Activated T-helper 1 cell treated with anti-CD3 and anti-CD28 coated beads, Interleukin-2, amount 50 U/mL, for 16 hours (primary cell): ENCODE data around the gene MXD1.
"Not testable (repeated sequence)": the region's sequence is repeated elsewhere in the genome, so short reads cannot be mapped to it uniquely, and the experiment has no call there.

Experiments used
- DNase-seq, 2 donors: peaks; one replicate each; pipeline ENCODE4 v3.0.0-alpha.2; 2020; ENCODE audit warnings: low read depth in 1 of 2, low spot score in 1 of 2

Gene MXD1, protein sequence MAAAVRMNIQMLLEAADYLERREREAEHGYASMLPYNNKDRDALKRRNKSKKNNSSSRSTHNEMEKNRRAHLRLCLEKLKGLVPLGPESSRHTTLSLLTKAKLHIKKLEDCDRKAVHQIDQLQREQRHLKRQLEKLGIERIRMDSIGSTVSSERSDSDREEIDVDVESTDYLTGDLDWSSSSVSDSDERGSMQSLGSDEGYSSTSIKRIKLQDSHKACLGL

DNA sequence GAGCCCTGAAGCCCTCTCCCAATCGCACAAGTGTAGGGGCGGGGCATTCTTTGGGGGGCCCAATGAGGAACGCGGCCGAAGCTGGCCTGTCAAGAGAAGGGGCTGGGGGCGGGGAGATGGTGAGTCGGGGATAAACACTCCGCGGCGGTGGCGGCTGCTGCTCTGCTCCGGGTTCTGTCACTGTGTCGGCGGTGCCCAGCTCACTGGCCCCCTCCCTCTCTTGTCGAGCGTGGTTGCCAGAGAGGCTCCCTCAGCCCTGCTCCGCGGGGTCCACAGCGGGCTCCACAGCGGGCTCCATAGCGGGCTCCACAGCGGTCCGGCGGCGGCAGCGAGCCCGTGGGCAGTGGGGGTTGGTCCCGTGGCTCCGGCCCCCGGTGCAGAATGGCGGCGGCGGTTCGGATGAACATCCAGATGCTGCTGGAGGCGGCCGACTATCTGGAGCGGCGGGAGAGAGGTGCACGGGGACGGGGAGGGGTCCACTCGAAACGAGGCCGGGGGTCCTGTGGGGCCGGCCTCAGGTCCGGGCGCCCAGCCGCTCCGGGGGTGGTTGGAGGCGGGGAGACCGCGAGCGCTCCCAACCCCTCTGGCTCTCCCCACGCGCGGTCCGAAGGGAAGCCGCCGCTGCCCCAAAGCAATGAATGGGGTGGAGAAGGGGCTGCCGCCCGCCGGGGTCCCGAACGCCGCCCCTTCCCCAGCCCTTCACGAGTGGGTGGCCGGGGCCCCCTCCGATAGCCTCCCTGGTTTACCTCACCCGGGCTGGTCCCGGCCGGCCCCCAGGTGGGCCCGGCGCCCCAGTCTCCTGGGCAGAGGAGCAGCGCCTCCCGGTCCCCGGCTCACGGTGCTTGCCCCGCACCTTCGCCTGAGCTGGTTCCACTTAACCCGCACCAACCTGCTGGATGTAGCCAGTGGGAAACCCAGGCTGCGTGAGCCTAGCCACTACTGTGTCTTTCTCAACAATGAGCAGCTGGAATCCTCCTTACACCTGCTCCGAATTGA lies at the start of gene MXD1:
TSS of gene MXD1 (plus strand) at position 160 of the 996 bp plus-strand sequence. CDS start at position 382, 222 bp downstream.
- peak; percentile 99 to 100 for DNase-seq

DNA sequence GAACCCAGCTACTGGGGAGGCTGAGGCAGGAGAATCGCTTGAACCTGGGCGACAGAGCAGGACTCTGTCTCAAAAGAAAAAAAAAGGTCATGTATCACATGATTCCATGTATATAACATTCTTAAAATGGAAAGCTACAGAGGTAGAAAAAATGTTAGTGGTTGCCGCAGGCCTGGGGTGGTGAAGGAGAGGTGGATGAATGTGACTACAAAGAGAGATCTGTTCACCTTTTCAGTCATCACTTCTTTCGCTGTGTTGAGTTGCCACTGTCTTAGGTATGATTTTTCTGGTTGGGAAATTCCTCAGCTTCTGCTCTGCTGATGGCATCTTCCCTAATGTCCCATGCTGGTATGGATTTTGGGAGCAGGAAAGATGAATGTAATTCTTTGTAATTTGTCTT lies 26.5 kb upstream of the MXD1 start:
- DNase-seq = no peak

DNA sequence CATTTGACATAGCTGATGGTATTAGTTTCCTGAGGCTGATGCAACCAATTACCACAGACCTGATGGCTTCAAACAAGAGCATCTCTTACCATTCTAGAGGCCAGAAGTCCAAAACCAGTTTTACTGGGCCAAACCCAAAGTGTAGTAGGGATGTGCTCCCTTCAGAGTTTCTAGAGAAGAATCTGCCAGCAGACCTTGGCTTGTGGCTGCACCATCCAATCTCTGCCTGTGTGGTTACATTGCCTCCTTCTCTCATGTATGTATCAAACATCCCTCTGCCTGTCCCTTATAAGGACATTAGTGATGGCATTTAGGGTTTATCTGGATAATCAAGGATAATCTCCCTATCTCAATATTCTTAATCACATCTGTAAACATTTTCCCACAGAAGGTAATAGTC lies 25.6 kb upstream of the MXD1 start:
- DNase-seq = no peak

DNA sequence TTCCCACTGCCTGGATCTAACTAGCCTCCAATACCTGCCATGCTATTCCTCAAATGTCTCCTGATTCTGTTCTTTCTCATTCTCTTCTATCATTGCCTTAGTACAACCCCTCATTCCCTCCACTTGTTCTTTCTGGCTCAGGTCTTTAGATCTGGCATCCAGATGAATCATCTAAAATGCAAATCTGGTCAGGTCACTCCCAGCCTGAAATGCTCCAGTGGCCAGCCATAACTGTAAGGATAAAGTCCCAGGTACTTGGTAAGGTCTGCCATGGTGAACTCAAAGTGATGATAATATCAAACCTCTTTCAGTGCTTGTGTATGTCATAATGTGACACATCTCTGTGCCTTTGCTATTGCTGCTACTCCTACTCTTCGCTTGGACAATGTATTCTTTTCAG lies 24.0 kb upstream of the MXD1 start:
- no peak for DNase-seq

DNA sequence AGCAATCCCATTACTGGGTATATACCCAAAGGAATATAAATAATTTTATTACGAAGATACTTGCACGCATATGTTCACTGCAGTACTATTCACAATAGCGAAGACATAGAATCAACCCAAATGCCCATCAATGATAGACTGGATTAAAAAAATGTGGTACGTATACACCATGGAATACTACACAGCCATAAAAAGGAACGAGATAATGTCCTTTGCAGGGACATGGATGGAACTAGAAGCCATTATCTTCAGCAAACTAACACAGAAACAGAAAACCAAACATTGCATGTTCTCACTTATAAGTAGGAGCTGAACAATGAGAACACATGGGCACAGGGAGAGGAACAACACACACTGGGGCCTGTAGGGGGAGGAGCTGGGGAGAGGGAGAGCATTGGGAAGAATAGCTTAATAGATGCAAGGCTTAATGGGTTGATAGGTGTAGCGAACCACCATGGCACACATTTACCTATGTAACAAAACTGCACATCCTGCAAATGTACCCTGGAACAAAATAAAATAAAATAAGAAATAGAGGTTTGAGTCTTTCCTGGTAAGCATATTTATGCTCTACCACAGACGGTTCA lies 22.0 kb upstream of the MXD1 start:
- DNase-seq = not testable (repeated sequence)

DNA sequence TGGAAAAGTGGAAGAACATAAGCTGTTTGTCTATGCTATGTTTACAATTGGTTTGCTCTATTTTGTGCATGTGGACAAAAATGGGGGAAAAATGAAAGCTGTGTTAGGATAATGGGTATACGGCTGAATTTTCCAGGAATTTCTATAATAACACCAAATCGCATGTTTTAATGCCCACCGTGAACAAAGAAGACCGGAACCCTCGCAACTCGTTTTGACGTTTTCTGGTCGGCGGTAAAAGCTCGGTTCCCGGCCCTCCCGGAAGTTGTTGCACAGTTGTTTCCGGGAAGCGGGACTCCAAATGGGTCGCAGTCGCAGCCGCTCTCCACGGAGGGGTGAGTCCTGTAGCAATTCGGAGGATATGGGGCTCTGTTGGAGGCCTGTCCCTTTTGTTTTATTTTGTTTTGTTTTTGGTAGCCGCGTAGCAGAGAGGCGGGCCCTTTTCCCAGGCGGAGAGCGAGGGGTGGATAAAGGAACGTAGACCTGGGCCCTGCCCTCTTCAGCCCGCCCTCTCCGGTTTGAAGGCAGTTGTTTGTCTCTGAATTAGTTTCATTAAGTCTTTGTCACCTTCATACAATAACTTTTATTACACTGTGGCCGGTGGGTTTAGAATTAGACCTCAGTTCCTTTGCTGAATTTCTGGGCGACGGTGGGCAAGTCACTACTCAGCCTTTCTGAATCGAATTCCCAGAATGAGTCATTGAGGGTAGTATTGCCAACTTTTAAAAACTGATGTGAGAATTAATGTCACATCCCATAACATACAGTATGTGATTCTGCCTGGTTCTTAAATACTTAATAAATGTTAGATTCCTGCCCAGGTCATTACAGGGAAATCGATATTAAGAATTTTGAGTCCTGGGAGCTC lies 21.0 kb upstream of the MXD1 start, which contains the start of gene SNRNP27:
TSS of gene SNRNP27 (plus strand) at position 273 of the 868 bp plus-strand sequence. CDS start at position 302, 29 bp downstream.
- peak; percentile 69 to 72 for DNase-seq

DNA sequence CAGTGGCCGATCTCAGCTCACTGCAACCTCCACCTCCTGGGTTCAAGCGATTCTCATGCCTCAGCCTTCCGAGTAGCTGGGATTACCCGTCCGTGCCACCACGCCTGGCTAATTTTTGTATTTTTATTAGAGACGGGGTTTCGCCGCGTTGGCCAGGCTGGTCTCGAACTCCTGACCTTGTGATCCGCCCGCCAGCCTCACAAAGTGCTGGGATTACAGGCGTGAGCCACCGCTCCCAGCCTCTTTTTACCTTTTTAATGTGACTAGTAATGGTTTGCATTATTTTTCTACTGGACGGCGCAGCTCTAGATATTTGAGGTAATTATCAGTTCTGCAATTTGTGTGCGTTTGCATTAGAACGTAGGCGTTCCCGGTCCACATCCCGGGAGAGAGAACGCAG lies 20.2 kb upstream of the MXD1 start:
- DNase-seq = not testable (repeated sequence)

DNA sequence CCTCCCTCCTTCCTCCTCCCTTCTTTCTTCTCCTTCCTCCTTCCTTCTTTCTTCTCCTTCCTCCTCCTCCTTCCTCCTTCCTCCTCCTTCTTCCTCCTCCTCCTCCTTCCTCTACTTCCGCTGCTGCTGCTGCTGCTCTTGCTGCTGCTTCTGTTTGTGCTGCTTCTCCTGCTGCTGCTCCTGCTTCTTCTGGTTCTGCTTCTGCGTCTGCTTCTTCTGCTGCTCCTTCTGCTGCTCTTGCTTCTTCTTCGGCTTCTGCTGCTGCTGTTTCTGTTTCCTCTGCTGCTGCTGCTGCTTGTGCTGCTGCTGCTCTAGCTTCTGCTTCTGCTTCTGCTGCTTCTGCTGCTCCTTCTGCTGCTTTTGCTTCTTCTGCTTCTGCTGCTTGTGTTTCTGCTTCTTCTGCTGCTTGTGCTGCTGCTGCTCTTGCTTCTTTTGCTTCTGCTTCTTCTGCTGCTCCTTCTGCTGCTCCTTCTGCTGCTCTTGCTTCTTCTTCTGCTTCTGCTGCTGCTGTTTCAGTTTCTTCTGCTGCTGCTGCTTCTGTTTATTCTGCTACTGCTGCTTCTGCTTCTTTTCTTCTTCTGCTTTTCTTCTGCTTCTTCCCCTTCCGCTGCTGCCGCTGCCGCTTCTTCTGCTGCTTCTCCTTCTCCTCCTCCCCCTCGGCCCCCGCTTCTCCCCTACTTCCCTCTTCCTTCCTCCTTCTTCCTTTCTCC lies 12.5 kb upstream of the MXD1 start:
- DNase-seq = no peak

DNA sequence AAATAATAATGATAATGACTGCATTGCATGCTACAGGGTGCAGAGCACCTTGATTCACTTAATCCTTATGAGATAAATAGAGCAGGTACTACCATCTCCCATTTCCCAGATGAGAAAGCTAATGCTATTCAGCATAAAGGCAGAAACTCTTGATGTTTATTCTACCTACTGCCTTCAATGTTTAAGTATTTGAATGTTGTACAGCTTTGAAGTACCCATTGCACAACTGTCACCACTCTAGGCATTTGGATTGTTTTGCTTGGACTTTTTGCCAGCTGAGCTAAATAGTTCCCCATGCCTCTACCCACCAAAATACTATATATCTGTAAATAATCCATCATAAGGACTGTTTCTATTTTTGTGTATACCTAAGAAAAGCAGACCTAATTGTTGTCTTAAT lies 7.7 kb upstream of the MXD1 start:
- no peak for DNase-seq

DNA sequence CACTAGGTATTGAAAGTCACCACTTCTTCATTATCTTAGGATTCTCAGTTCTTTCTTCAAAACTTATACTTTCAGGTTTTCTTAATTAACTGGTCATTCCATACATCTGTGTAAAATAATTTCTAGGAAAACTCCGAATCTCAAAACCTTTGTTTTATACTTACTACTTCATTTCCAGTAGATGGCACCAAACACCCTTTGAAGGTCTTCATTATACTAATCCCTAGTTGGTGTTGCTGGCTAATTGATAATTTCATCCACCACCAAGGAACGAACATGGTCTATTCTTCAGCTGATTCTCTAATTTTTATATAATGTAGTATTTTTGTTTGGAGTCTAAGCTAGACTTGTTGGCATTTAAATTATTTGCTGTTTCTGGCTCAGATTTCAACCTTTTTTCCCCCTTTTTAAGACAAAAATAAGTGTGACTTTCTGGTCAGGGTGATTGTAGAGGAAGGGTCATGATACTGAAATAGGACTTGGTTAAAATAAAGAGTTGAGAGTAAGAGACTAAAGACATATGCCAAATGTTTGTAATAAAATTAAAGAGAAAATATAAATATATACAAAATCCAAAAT lies 2.8 kb upstream of the MXD1 start:
- DNase-seq = no peak

DNA sequence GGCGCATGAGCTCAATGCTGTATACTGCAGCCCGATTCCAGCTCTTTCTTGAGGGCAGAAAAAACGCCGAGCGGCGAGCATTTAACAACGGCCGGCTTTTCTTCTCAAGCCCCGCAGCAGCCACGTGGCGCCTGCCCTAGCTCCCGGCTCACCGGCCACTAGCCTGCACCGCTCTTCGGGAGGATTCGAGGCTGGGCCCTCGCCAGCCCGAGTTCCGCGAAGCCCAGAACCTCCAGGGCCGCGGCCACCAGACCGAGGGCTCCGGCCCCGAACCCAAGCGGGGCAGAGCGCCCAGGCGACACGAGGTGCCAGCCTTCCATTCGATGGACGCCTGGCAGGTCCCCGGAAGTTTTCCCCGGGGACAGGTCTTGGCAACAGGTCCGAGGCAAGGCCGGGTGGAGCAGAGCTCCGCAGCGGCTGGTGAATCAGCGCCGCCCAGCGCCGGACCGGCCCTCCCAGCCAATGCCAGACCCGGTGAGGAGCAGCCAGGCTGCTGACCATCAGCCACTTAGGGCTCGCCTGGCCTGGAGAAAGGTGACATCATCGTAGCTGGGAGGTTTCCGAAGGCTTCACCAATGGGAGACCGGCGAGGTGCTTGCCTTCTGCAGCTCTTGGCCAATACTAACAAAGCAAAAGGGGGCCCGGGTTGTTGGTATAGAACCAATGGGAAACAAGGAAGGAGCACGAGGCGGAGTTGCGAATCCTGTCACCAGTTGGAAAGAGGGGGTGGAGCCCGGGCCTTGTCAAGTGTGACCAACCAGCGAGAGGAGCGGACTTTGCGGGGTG lies 552 bp upstream of the MXD1 start:
- no peak for DNase-seq

DNA sequence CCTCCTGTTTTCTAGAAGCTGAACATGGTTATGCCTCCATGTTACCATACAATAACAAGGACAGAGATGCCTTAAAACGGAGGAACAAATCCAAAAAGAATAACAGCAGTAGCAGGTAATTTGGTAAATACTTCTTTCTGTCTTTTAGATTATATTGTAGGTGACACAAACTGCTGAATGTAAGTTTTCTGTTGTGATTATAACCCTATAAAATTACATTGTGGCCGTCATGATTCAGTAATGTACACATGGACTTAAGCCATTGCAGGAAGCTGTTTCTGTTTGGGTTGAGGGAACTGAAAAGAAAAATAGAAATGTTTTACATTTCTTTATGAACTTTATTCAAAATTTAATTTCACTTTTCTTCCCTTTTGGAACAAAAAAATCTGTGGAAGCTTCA lies 1.2 kb downstream of the MXD1 start:
- no peak for DNase-seq

DNA sequence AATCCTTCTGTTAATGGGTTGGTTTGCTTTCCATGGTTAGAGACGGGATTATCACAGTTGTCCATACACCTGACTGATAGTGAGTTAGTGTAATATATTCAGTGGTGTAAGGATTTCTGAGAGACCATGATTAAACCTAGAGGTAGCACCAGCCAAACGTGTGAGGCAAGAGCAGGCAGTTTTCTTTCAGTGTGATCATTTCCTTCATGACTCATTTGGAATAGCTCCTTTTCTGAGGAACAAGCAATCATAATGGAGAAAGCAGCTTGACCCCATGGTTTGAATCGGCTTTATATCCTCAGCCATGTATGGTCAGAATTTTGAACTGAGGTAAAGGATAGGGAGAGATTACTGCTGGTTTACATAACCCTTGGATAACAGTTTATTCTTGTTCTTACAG lies 2.9 kb downstream of the MXD1 start:
- DNase-seq = no peak

DNA sequence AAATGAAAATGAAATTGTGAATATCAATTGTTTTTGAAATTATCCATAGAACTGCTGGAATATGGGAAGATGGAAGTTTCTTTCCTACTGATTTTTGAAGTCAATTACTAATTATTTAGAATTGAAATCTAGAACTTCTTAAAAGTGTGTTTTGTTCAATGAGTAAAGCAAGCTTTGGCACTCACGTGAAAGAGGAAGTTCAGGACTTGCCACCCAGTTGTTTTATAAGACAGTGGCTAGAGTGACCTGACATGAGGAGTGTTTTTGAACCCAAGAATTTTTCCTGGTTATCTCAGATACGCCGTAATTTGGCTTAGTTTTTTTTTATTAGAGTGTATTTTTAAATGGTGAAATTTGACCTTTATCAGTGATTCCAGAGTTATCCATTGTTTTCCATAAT lies 3.5 kb downstream of the MXD1 start:
- DNase-seq = no peak

DNA sequence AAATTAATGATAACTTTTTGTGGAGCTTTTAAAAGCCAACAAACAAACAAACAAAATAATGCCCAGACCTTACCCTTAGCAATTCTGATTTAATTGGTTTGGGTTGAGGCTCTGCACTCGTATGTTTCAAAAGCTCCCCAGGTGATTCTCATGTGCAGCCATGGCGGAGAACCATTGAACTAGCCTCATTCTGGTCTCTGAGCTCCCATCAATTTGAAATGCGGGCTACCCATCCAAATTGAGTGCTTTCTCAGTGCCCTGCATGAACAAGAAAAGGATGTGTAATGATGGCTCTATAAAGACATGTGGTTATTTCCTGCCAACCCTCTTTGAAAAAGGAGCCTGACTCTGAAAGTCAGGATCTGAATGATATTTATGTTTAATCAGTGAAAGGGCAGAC lies 8.2 kb downstream of the MXD1 start:
- DNase-seq = no peak

DNA sequence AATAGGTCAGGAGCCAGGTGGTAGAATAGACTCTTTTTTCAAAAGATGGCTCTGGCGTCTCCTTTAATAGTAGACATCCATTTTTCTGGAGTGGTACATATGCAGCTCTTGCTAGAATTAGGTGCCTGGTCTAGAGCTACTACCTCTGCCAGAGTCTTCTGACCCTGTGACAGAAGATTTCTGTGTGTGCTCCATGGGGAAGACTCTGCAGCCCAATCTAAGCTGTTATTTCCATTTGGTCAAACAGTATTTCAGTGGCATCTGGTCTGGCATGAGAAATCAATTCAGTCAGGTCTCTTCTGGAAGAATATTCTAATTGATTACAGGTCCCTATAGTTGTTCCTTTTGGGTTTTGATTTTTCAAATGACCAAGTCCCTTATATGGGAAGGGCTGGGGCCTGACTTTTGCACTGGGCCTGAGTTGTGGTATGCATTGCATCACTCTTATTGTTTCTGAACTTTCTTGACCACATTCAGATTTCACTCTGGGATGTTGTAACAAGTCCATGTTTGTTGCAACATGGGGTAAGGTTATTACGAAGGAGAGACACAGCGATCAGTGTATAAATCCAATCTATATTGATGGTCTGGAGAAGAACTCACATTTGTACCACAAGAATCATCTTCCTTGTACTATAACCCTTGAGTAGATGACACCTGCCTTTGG lies 12.1 kb downstream of the MXD1 start:
- DNase-seq = no peak

DNA sequence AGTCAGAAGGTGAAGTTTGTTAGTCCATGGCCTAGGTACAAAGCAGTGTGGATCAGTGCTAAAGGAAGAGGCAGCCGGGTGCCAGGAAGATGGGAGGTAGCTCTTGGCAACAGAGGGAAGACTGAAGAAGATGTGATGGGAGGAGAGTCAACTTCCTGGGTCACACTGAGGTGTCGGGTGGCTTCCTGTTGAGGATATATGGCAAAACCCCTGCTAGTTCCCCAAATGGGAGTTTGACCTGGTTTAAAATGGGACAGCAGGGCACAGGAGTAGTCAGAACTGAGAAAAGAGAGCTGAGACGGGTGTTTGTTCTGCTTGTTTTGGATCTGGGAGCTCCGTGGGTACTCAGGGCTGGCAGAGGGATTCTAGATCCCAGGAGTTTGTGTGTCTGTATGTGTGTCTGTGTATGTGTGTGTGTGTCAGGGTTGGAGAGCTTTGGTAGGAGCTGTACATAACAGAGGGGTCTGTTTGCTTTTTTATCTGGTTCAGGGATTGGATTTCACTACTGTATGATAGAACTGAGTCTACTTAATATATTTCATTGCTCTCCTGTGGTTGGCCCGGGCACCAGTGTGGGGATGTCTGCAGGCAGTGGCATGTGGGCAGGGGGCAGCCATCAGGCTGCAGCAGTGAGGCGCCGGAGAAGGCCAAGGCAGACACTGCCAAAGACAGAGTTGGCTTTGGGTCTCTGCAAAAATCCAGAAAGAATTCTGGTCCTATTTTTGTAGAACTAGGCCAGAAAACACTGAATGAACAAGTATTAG lies 17.1 kb downstream of the MXD1 start:
- no peak for DNase-seq

DNA sequence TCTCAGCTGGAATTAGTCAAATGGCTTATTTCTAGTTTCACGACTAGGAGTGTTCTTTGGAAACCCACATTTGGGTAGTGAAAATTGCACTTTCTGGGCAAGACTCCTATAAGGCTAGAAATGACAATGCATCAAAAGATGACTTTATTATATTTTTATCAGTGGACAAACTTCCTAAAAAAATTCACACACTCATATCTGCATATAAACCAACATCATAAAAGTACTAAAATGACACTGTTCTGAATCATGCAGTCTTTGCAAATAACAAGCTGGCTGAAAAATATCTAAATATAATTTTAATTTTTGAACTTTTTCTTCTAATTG lies 17.6 kb downstream of the MXD1 start:
- DNase-seq = no peak
